Stimulated activated naive CD8-positive, alpha-beta T cell treated with anti-CD3 and anti-CD28 coated beads, Interleukin-15, Interleukin-2, amounts not matched to agents 100 U/mL and 50 U/mL, for 24 hours (primary cell): Measurements from ENCODE around the gene RCL1.
"Not testable (repeated sequence)": the region's sequence is repeated elsewhere in the genome, so short reads cannot be mapped to it uniquely, and the experiment has no call there.

Experiments used
- ATAC-seq: fragments of 150-1000 bp; cut with Tn5 transposase; one replicate; pipeline ENCODE4 v1.10.0; 2021
- DNase-seq: peaks from one replicate; pipeline ENCODE4 v3.0.0; 2021

The RCL1 gene

DNA sequence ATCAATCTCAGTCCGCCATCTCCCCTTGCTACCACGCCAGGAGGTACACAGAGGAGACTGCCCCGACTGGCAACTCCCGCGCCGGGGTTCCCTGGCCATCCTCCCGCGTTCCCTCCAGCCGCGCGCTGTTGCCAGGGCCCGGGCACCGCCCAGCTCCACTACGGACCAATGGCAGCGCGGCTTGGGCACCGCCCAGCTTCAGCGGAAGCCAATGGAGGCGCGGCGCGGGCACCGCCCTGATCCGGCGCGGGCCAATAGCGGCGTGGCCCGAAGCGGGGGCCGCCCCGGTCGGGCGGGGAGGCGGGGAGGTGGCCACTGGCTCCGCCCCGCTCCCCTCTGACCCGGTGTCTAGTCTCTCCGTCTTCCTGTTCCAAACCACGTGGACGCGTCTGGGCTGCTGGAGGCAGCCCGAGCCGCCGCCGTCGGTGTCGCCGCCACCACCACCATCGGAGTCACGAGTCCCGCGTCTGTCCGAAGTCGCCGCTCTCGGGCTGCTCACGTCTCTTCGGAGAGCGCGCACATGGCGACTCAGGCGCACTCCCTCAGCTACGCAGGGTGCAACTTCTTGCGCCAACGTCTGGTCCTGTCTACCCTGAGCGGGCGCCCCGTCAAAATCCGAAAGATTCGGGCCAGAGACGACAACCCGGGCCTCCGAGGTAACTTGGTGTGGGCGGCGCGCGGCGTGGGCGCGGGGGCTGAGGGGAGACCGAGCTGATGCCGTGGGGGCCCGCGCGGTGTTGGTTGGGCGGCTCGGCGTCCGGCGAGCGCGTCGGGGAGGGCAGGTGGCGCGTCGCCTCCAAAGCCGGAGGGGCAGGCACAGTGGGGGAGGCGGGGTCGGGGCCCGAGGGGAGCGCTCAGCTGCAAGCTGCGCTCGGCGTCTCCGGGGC is at the start of gene RCL1:
RCL1 (plus strand) TSS at position 373 of the 887 bp plus-strand sequence; CDS start at position 521, 148 bp downstream.
- peak; percentile 99 for ATAC-seq
- peak; percentile 98 for DNase-seq

DNA sequence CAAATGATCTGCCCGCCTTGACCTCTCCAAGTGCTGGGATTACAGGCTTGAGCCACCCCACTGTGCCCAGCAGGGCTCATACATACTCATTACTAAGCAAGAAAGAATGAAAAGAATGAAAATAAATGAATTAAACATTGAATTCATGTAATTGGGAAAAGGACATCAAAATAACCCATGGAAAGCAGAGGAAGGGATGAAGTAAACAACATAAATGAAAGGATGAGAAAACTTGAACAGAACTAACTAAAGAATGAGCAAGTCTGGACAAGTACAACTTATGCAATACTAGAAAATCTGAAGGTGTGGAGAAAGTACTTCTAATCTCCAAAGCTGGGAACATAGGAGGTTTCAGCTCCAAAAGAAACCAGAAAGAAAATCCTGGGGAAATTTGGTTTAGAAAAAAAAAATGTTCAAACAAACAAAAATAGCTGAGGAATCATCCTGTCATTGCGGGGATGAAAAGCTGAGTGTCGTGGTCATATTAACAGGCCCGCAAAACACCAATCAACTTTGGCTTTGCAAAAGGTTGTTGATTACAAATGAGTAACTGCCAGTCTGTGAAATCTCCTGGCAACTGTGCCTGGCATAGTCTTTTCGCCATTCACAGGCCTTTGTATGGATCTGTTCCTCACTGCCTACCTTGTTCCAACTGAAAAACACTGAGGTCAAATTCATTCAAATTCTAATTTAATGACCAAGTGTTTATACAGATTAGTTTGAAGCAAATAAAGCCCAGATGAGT is 49.4 kb upstream of the RCL1 start:
- ATAC-seq (no peak), DNase-seq (no peak)

DNA sequence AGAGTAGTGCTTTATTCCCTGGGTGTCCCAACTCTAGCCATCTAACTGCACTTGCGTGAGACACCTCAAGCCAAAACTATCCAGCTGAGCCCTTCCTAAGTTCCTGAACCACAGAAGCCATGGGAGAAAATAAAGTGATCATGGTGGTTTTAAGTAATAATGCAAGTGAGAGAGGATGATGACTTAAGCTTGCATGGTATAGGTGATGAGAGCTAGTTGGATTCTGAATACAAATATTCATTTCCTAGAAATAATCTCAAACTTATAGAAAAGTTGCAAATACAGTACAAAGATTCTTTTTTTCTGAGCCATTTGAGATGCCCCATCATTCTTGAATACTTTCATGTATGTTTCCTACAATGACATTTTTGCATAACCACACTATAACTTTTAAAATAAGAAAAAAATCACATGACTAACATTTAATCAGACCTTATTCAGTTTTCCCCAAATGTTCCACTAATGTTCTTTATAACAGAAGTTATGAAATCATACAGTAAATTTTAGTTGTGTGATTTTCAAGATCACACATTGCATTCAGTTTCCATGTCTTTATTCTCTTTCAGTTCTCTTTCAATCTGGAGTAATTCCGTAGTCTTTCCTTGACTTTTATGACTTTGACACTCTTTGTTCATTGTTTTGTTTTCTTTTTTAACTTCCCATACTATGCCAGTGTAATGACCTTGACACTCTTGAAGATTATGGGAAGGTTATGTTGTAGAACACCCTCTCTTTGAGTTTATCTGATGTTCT is 46.3 kb upstream of the RCL1 start:
- no peak for ATAC-seq
- DNase-seq: no peak

DNA sequence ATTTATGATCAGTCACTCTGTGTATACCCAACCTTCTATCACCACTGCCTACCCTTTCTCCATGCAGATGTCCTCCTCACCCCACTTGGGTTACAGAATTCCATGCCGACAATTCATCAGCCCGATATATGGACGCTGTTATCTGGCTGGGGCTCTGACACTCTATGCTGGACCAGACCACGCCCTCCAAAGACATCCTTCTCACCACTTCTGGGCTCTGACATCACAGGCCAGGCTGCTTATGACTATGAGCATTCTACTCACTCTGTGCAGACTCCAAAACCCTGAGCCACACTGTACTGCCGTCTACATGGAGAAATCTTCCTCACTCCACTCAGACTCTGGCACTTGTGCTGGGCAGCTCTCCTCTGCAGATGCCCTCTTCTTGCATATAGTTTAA is 44.1 kb upstream of the RCL1 start:
- ATAC-seq (no peak), DNase-seq (no peak)

DNA sequence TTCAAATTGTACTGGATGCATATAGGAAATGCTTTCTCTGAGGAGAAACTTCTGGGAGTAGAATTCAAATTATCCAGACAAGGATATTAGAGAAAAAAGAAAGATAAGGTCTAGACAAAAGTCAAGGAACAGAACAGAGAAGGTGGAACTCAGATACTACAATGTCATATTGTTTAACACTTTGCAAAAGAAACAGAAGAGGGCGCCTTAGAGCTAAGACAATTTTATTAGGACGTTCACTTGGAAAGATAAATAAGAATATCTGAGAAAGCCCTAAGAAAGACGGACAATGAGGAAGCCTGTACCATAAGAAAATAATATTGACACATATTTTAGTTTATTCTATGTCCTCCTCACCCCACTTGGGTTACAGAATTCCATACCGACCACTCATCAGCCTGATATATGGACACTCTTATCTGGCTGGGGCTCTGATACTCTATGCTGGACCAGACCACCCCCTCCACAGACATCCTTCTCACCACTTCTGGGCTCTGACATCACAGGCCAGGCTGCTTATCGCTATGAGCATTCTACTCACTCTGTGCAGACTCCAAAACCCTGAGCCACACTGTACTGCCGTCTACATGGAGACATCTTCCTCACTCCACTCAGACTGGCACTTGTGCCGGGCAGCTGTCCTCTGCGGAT is 42.6 kb upstream of the RCL1 start:
- ATAC-seq: no peak
- no peak for DNase-seq

GRCh38 chr9:4754530-4754929 is 38.2 kb upstream of the RCL1 start:
- DNase-seq, ATAC-seq: not testable (repeated sequence)

DNA sequence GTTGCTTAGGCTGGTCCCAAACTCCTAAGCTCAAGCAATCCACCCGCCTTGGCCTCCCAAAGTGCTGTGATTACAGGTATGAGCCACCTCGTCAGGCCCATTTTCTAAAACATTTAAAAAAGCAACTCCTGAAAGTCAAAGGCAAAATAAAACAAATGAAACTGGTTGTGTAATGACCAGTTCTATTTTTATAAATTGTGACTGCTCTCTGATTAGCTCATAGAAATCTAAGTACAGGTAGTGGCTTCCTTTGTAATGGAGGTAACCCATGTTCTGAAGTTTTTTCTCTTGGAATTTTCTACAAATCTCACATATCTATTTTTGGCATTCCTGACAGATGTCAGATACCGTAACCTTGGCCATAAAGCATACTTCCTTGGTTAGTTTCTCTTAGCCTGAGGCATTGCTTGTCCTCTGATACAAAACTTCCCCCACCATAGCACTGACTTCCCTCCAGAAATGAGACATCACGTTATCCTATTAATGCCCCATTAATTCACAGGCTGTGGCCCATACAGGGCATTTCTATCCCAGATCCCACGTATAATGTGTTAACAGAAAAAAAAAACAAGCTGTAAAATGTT is 37.6 kb upstream of the RCL1 start:
- DNase-seq: no peak
- no peak for ATAC-seq

GRCh38 chr9:4756420-4756819 is 36.3 kb upstream of the RCL1 start:
- DNase-seq: no peak
- no peak for ATAC-seq

- DNase-seq (no peak), ATAC-seq (no peak)
These were observed 32.6 kb upstream of the RCL1 start for GRCh38 chr9:4760122-4760521.

- ATAC-seq (peak; percentile 69), DNase-seq (peak; percentile 82)
These were observed 30.4 kb upstream of the RCL1 start for GRCh38 chr9:4762108-4762885.

GRCh38 chr9:4762886-4763541 is 29.7 kb upstream of the RCL1 start:
- DNase-seq (no peak), ATAC-seq (peak; percentile 26)

GRCh38 chr9:4764033-4764432 is 28.7 kb upstream of the RCL1 start:
- no peak for DNase-seq
- ATAC-seq: no peak

DNA sequence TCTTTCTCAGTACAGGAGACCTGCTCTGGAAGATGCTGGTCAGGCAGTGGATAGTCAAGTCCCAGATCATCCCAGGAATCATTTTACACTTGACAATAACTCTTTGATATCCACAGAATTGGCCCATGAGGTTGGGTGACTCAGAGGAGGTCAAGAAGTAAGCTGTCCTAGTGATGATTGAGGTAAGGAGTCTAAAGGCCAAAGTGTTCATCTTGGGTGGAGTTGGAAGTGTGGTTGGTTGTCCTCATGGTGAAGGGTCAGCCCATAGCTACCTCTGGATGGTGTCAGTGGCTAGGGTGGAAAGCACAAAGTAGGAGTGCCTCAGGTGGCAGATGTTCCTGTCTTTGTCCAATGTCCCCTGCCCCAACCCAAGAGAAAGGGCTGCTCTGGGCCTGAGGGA is 24.1 kb upstream of the RCL1 start:
- ATAC-seq: no peak
- no peak for DNase-seq

GRCh38 chr9:4769321-4770080 is 23.2 kb upstream of the RCL1 start:
- peak; percentile 96 for ATAC-seq
- peak; percentile 33 for DNase-seq

- DNase-seq (no peak), ATAC-seq (no peak)
These were observed 21.0 kb upstream of the RCL1 start for GRCh38 chr9:4771788-4772187.

GRCh38 chr9:4774209-4774608 is 18.5 kb upstream of the RCL1 start:
- DNase-seq: no peak
- ATAC-seq: no peak

DNA sequence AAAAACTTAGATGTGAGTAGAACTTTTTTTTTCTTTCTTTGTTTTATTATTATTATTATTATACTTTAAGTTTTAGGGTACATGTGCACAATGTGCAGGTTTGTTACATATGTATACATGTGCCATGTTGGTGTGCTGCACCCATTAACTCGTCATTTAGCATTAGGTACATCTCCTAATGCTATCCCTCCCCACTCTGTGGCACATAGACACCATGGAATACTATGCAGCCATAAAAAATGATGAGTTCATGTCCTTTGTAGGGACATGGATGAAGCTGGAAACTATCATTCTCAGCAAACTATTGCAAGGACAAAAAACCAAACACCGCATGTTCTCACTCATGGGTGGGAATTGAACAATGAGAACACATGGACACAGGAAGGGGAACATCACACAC is 17.8 kb upstream of the RCL1 start:
- not testable (repeated sequence) for DNase-seq, ATAC-seq

DNA sequence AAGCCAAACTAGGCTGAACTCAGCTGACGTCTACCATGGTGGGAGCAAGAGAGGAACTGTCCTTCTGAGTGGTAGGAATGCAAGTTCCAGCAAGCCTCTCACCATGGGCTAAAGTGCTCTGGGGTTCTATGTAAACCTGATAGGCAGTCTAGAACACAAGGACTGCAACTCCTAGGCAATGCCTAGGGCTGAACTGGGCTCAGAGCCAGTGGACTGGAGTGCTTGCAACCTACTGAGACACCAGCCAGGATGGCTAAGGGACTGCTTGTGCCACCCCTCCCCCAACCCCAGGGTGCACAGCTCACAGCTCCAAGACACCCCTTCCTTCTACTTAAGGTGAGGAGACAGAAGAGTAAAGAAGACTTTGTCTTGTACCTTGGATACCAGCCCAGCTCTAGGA is 12.1 kb upstream of the RCL1 start:
- DNase-seq: no peak
- ATAC-seq: no peak

- ATAC-seq (no peak), DNase-seq (no peak)
These were observed 11.3 kb upstream of the RCL1 start for GRCh38 chr9:4781408-4781807.

- DNase-seq, ATAC-seq: not testable (repeated sequence)
These were observed 9.6 kb upstream of the RCL1 start for GRCh38 chr9:4783191-4783590.
